Suprapubic skin (tissue), 4 donors: ENCODE data around the gene PHTF2.

ENCODE experiments used
- CTCF ChIP-seq, 2 donors: fragments of 200-600 bp in 1 of 2; fragments of 450-650 bp in 1 of 2; sonication (generic) in 1 of 2; IDR thresholded peaks; one replicate each; pipeline ENCODE4 v1.5.1; 2016 to 2019; ENCODE audit warnings: antibody characterized with exemption in 2 of 2, mild to moderate bottlenecking in 1 of 2, moderate library complexity in 1 of 2
- EP300 ChIP-seq: sonication (generic); formaldehyde crosslinking; IDR thresholded peaks from one replicate; pipeline ENCODE4 v1.6.1; 2017; ENCODE audit warnings: antibody characterized with exemption
- POLR2A ChIP-seq, 2 donors: fragments of 450-650 bp; IDR thresholded peaks; one replicate each; pipeline ENCODE4 v1.6.1; 2017; ENCODE audit warnings: antibody characterized with exemption in 2 of 2, mild to moderate bottlenecking in 2 of 2, moderate library complexity in 2 of 2
- POLR2AphosphoS5 ChIP-seq, 3 donors: sonication (generic); formaldehyde crosslinking; IDR thresholded peaks; one replicate each; pipeline ENCODE4 v1.6.1; 2017; ENCODE audit warnings: antibody characterized with exemption in 3 of 3

- TF ChIP-seq EP300 = no peak
- TF ChIP-seq CTCF (IDR thresholded peaks at IDR 0.05) = no peak
- no peak for TF ChIP-seq POLR2A (IDR thresholded peaks at IDR 0.05)
- TF ChIP-seq POLR2AphosphoS5 (IDR thresholded peaks at IDR 0.05) = no peak
These were observed 4.6 kb upstream of the PHTF2 start for GRCh38 chr7:77794000-77794399.
